GM06990 (cell line): ENCODE data around the gene HSPG2.

ENCODE experiments used
- DNase-seq: peaks from one replicate; pipeline ENCODE4 v3.0.0-alpha.2; 2011; ENCODE audit not compliant: insufficient read length; ENCODE audit errors: extremely low read depth
- H3K27me3 ChIP-seq: replicated peaks from 2 replicates; pipeline ENCODE4 v1.6.0; 2011; ENCODE audit warnings: low read length; ENCODE audit not compliant: control insufficient read depth, insufficient read depth
- H3K36me3 ChIP-seq: 2 replicates; pipeline ENCODE4 v1.5.1; 2011; ENCODE audit warnings: low read length; ENCODE audit not compliant: control insufficient read depth, insufficient read depth
- H3K4me3 ChIP-seq: replicated peaks from 2 replicates; pipeline ENCODE4 v1.5.1; 2011; ENCODE audit warnings: low read depth, mild to moderate bottlenecking, control low read depth, low read length
- TF ChIP-seq, protein P1 (sequence below): IDR thresholded peaks from 2 replicates; pipeline ENCODE4 v1.5.1; 2011; ENCODE audit warnings: low read length, control low read depth, mild to moderate bottlenecking, inconsistent platforms; ENCODE audit not compliant: insufficient read depth, poor library complexity, severe bottlenecking

Gene HSPG2

DNA sequence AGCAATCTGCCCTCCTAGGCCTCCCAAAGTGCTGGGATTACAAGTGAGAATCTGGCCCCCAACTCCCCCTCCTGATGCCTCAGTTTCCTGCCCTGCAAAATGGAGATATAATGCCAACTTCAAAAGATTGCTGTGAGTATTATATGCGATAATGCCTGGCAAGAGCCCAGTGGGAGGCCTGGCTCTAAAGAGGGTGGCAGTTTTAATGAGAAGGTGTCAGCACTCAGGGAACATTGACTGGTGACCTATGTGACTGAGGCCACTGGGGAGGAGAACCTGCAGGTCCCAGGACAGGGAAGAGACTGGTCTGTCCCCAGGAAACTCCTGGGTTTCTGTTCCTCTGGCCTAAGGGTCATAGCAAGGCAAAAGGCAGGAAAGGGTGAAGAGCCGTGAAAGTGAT, 11.0 kb downstream of the HSPG2 start:
- H3K4me3 ChIP-seq: no peak overlapping the region

DNA sequence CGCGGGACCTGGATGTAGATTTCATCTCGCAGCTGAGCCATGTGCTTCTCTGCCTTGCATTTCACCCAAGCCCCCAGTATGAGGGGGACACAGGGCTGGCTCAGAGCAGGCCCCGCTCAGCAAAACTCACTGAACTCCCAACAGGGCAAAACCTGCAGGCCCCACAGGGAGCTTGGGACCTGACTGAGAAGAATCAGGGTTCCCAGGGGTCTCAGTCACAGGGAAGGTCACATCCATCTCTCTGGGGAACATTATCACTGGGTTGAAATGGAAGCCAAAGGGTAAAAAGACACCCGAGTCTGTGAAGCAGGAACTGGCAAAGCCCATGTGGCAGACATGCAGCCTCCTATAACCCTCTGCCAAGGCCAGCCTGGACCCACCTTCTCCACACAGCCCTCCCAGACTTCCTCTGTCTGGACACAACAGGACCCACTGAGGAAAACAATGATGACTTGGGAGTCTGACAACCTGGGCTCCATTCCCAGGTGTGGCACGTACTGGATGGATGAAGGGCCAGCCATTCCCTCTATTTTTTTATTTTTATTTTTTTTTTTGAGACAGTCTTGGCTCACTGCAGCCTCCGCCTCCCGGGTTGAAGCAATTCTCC, 11.7 kb downstream of the HSPG2 start:
- Histone ChIP-seq H3K4me3 (no peak overlapping the region), H3K36me3 (no peaks in the 10 kb centered on the region), H3K27me3 (no peaks in the 10 kb centered on the region; the same call in 1 of the 2 replicates)
- TF ChIP-seq, protein P1, sequence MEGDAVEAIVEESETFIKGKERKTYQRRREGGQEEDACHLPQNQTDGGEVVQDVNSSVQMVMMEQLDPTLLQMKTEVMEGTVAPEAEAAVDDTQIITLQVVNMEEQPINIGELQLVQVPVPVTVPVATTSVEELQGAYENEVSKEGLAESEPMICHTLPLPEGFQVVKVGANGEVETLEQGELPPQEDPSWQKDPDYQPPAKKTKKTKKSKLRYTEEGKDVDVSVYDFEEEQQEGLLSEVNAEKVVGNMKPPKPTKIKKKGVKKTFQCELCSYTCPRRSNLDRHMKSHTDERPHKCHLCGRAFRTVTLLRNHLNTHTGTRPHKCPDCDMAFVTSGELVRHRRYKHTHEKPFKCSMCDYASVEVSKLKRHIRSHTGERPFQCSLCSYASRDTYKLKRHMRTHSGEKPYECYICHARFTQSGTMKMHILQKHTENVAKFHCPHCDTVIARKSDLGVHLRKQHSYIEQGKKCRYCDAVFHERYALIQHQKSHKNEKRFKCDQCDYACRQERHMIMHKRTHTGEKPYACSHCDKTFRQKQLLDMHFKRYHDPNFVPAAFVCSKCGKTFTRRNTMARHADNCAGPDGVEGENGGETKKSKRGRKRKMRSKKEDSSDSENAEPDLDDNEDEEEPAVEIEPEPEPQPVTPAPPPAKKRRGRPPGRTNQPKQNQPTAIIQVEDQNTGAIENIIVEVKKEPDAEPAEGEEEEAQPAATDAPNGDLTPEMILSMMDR: no peak
- DNase-seq: no peak

More for the DNA sequence above, 11.0 kb downstream of the HSPG2 start:
- no peak for DNase-seq
- Histone ChIP-seq H3K36me3 (no peaks in the 10 kb centered on the region), H3K27me3 (no peaks in the 10 kb centered on the region; the same call in 1 of the 2 replicates)
- TF ChIP-seq, protein P1: no peak

DNA sequence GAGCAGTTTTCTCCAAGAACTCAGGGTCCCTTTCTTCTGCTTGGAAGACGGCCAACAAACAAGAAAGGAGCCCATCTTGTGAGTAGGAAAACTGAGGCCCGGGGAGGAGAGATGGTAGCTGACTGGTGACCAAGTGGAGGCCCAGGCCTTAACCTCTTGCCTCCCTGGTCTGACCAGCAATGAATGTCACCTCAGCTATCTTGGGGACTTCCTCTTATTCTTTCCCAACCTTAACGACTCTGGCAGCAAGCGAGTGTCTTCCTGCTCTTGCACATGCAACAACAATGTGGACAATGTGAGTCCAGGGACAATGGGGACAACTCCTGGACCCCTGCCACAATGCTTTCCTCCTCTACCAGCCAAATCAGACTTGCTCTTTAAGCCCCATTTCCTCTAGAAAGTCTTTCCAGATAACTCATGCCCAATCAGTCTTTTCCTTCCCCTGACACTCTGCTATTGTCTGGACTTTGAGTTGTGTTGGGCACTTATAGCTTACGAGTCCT, 12.6 kb downstream of the HSPG2 start:
- H3K36me3 ChIP-seq: no peaks in the 10 kb centered on the region
- no peak overlapping the region for H3K4me3 ChIP-seq
- no peaks in the 10 kb centered on the region; the same call in 1 of the 2 replicates for H3K27me3 ChIP-seq
- DNase-seq: no peak
- TF ChIP-seq, protein P1: no peak

DNA sequence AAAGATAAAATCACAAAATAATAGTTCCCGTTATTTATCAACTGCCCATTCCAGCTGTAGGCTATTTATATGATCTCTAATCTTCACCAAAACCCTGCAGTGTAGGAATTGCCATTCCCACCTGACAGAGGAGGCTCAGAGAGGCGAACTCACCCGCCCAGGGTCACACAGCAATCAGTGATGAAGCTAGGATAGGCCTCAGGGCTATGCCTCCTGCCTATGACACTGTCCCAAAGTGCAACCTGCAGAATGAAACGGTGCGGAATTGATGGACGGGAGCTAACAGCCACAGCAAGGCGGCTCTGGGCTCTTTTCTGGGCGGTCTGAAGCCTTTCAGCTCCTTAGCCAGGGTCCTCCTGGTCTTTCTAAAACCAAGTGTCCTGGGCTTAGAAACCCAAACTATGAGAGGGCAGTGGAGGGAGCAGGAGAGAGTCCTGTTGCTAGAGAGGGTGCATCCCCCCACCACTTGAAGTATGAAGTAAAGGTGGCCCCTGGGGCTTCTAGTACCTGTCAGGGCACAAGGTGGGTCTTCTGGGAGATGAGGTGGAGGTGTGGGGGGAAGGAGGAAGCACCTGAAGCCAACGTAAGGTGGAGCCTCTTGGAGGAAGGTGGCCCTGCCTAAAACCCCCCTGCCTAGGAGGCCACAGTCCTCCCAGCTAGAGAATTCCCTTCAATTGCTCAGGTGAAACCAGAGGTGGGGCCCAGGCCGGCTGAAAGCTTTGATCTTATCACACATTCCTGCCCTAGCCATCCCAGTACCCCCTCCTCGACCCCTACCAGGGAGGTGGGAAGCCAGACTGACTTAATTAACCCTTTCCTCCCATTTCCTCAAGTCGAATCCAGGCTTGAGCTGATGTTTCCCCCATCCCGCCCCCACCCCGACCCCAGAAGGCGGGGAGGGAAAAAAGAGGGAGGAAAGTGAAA, 14.8 kb downstream of the HSPG2 start:
- DNase-seq: no peak
- H3K36me3 ChIP-seq: no peaks in the 10 kb centered on the region
- H3K27me3 ChIP-seq: no peaks in the 10 kb centered on the region; the same call in 1 of the 2 replicates
- TF ChIP-seq, protein P1: no peak
- no peak overlapping the region for H3K4me3 ChIP-seq

DNA sequence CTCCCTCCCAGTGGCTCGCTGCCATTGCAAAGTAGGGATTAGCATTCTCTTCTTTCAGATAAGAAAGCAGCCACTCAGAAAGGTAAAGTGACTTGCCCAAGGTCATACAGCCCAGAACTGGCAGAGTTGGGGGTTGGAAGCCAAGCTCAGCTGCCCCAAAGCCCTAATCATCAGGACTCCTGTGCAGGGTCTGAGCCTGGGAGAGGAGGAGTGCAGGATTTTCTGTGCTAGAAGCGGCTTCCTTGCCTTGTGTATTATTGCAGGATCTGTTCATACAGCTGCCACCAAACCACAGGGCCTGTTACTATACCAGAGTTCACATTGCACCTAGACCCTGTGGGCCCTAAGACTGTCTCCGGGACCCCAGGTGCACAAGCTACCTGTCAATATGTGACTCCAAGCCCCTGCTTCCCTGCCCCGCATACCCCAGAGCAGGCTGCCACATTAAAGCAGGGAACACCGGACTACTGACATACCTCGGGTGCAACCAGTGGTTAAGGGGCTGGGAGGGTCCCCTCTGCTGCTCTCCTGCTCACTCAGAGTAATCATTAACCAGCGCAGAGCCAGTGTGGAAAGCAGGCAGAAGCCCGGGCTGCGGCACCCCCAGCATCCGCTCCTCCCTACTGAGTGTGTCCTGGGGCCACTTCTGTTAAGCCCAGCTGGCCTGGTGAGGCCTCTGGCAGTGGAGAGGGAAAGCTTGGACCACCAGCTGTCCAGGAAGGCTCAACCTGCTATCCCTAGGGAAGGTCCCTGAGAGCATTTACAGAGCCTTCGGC, 15.8 kb downstream of the HSPG2 start:
- no peak overlapping the region for H3K4me3 ChIP-seq
- TF ChIP-seq, protein P1: no peak
- no peaks in the 10 kb centered on the region; the same call in 1 of the 2 replicates for H3K27me3 ChIP-seq
- DNase-seq: no peak
- no peaks in the 10 kb centered on the region for H3K36me3 ChIP-seq
